H54 (cell line): ENCODE data around the gene ABHD14A.

Source experiments
- DNase-seq: peaks from one replicate; pipeline ENCODE4 v3.0.0; 2011; ENCODE audit warnings: low spot score, mixed read lengths; ENCODE audit not compliant: insufficient read length
- FAIRE-seq: peaks from 3 replicates; lab custom pipeline; 2011; peaks lifted over from hg19 to GRCh38; lab: Jason Lieb, UNC
- POLR2A ChIP-seq: IDR thresholded peaks from 2 replicates; pipeline ENCODE4 v1.6.1; 2011; ENCODE audit warnings: low read depth, mild to moderate bottlenecking, low read length

The ABHD14A gene

GRCh38 chr3:51968170-51968775 lies 6.6 kb upstream of the ABHD14A start:
- FAIRE-seq: no peak
- TF ChIP-seq POLR2A: no peak
- no peak for DNase-seq

GRCh38 chr3:51968883-51969678 lies 5.8 kb upstream of the ABHD14A start:
- TF ChIP-seq POLR2A: no peak
- DNase-seq (no peak), FAIRE-seq (no peak)

GRCh38 chr3:51969841-51970240 lies 5.0 kb upstream of the ABHD14A start:
- DNase-seq (no peak), FAIRE-seq (no peak)
- TF ChIP-seq POLR2A: no peak

- FAIRE-seq (no peak), DNase-seq (no peak)
- no peak for TF ChIP-seq POLR2A
Observed at GRCh38 chr3:51970606-51971300, 4.1 kb upstream of the ABHD14A start.

- no peak for DNase-seq
- no peak for TF ChIP-seq POLR2A
Observed at GRCh38 chr3:51971350-51971749, 3.5 kb upstream of the ABHD14A start.

GRCh38 chr3:51974277-51974962 lies 444 bp upstream of the ABHD14A start:
- no peak for FAIRE-seq
- no peak for DNase-seq
- TF ChIP-seq POLR2A: no peak

More at GRCh38 chr3:51971350-51971749, 3.5 kb upstream of the ABHD14A start:
- no peak for FAIRE-seq

GRCh38 chr3:51975852-51976549 lies 1.1 kb downstream of the ABHD14A start:
- FAIRE-seq (no peak), DNase-seq (no peak)
- TF ChIP-seq POLR2A: no peak

- no peak for TF ChIP-seq POLR2A
- no peak for FAIRE-seq
- DNase-seq: no peak
Observed at GRCh38 chr3:51977446-51978142, 2.7 kb downstream of the ABHD14A start.

- no peak for DNase-seq
- TF ChIP-seq POLR2A: no peak
- FAIRE-seq: no peak
Observed at GRCh38 chr3:51978143-51978502, 3.3 kb downstream of the ABHD14A start.

GRCh38 chr3:51980253-51980652 lies 5.4 kb downstream of the ABHD14A start:
- DNase-seq (no peak), FAIRE-seq (no peak)
- no peak for TF ChIP-seq POLR2A

- peak; percentile 81 for DNase-seq
- no peak for TF ChIP-seq POLR2A
- FAIRE-seq: no peak
Observed at GRCh38 chr3:51982352-51982837, 7.5 kb downstream of the ABHD14A start.

GRCh38 chr3:51982838-51983577 lies 8.1 kb downstream of the ABHD14A start, which contains the start of gene ACY1:
Gene ACY1, plus strand, starts transcription at chr3:51983535. Its CDS starts 530 bp downstream, at chr3:51984065.
- peak; percentile 95 for DNase-seq

More at GRCh38 chr3:51982838-51983577, 8.1 kb downstream of the ABHD14A start, which contains the start of gene ACY1:
- FAIRE-seq: no peak
- peak; percentile 59 for TF ChIP-seq POLR2A
